Measurements from ENCODE around the gene METTL26.

Gene METTL26

GRCh38 chr16:617855-618254, 18.2 kb downstream of the METTL26 start:
- no peak overlapping the region for H3K27ac ChIP-seq (ENCODE audit: low read length)
- no peak overlapping the region for H3K4me3 ChIP-seq (ENCODE audit: low read length)
- H3K9me2 ChIP-seq (replicated peaks; ENCODE audit: insufficient read depth, low read length), result no peaks in the 10 kb centered on the region
- no peaks in the 10 kb centered on the region for H4K20me1 ChIP-seq (ENCODE audit: insufficient read depth, low read length)
- no peak for DNase-seq
- no peaks in the 10 kb centered on the region for H3K36me3 ChIP-seq (replicated peaks; ENCODE audit: insufficient read depth, low read length)
- TF ChIP-seq EZH2 (optimal IDR thresholded peaks at IDR 0.05; ENCODE audit: low read depth, low read length) (no peak), EZH2phosphoT487 (IDR thresholded peaks at IDR 0.05; ENCODE audit: low read length) (no peak), CTCF (IDR thresholded peaks at IDR 0.05; ENCODE audit: low read length) (no peak)
- no peaks in the 10 kb centered on the region for H3K27me3 ChIP-seq (replicated peaks; ENCODE audit: insufficient read depth, low read length)
- no peaks in the 10 kb centered on the region for H3K9me3 ChIP-seq (replicated peaks; ENCODE audit: insufficient read depth, low read length)
- no peak overlapping the region for H3K9ac ChIP-seq (ENCODE audit: low read length)
- H3K79me2 ChIP-seq (ENCODE audit: low read length), result 0 out of 2 replicates have a peak, but pooled peaks cover 7% of the 10 kb centered on the region
- no peaks in the 10 kb centered on the region for H3K4me1 ChIP-seq (ENCODE audit: low read length)
- H3F3A ChIP-seq (ENCODE audit: insufficient read depth, low read length), result no peaks in the 10 kb centered on the region
- no peak overlapping the region for H3K4me2 ChIP-seq (ENCODE audit: low read depth, low read length)
- no peak overlapping the region for H2AFZ ChIP-seq (ENCODE audit: low read length)

GRCh38 chr16:616733-617586, 19.1 kb downstream of the METTL26 start:
- H3K9me3 ChIP-seq (replicated peaks; ENCODE audit: insufficient read depth, low read length), result no peaks in the 10 kb centered on the region
- DNase-seq, result no peak
- H3K27ac ChIP-seq (ENCODE audit: low read length), result no peak overlapping the region
- H3K9ac ChIP-seq (ENCODE audit: low read length), result no peak overlapping the region
- no peaks in the 10 kb centered on the region for H3K27me3 ChIP-seq (replicated peaks; ENCODE audit: insufficient read depth, low read length)
- H3K4me1 ChIP-seq (ENCODE audit: low read length), result no peaks in the 10 kb centered on the region
- H3K9me2 ChIP-seq (replicated peaks; ENCODE audit: insufficient read depth, low read length), result no peaks in the 10 kb centered on the region
- no peaks in the 10 kb centered on the region for H3K36me3 ChIP-seq (replicated peaks; ENCODE audit: insufficient read depth, low read length)
- H2AFZ ChIP-seq (ENCODE audit: low read length), result no peak overlapping the region
- H3K4me3 ChIP-seq (ENCODE audit: low read length), result no peak overlapping the region
- 0 out of 2 replicates have a peak, but pooled peaks cover 7% of the 10 kb centered on the region for H3K79me2 ChIP-seq (ENCODE audit: low read length)
- H4K20me1 ChIP-seq (ENCODE audit: insufficient read depth, low read length), result no peaks in the 10 kb centered on the region
- no peak overlapping the region for H3K4me2 ChIP-seq (ENCODE audit: low read depth, low read length)
- no peaks in the 10 kb centered on the region for H3F3A ChIP-seq (ENCODE audit: insufficient read depth, low read length)
- TF ChIP-seq CTCF (IDR thresholded peaks at IDR 0.05; ENCODE audit: low read length) (no peak), EZH2 (optimal IDR thresholded peaks at IDR 0.05; ENCODE audit: low read depth, low read length) (no peak), EZH2phosphoT487 (IDR thresholded peaks at IDR 0.05; ENCODE audit: low read length) (no peak)

- Histone ChIP-seq H3K4me3 (ENCODE audit: low read length) (no peak overlapping the region), H2AFZ (ENCODE audit: low read length) (no peak overlapping the region), H4K20me1 (ENCODE audit: insufficient read depth, low read length) (no peaks in the 10 kb centered on the region), H3K79me2 (ENCODE audit: low read length) (peaks cover 9% of the 10 kb centered on the region; the same call in 1 of the 2 replicates), H3K4me2 (ENCODE audit: low read depth, low read length) (no peak overlapping the region), H3F3A (ENCODE audit: insufficient read depth, low read length) (no peaks in the 10 kb centered on the region), H3K9ac (ENCODE audit: low read length) (no peak overlapping the region), H3K9me3 (replicated peaks; ENCODE audit: insufficient read depth, low read length) (no peaks in the 10 kb centered on the region), H3K36me3 (replicated peaks; ENCODE audit: insufficient read depth, low read length) (no peaks in the 10 kb centered on the region), H3K4me1 (ENCODE audit: low read length) (no peaks in the 10 kb centered on the region), H3K9me2 (replicated peaks; ENCODE audit: insufficient read depth, low read length) (no peaks in the 10 kb centered on the region), H3K27me3 (replicated peaks; ENCODE audit: insufficient read depth, low read length) (no peaks in the 10 kb centered on the region), H3K27ac (ENCODE audit: low read length) (no peak overlapping the region)
- DNase-seq, result no peak
- TF ChIP-seq EZH2phosphoT487 (IDR thresholded peaks at IDR 0.05; ENCODE audit: low read length) (no peak), CTCF (IDR thresholded peaks at IDR 0.05; ENCODE audit: low read length) (no peak), EZH2 (optimal IDR thresholded peaks at IDR 0.05; ENCODE audit: low read depth, low read length) (no peak)
These were observed 21.0 kb downstream of the METTL26 start for GRCh38 chr16:615122-615521.

All from MM.1S (cell line).